ENCODE data around the gene NDUFA1.
"Not testable (repeated sequence)": the region's sequence is repeated elsewhere in the genome, so short reads cannot be mapped to it uniquely, and the experiment has no call there.

The NDUFA1 gene

DNA sequence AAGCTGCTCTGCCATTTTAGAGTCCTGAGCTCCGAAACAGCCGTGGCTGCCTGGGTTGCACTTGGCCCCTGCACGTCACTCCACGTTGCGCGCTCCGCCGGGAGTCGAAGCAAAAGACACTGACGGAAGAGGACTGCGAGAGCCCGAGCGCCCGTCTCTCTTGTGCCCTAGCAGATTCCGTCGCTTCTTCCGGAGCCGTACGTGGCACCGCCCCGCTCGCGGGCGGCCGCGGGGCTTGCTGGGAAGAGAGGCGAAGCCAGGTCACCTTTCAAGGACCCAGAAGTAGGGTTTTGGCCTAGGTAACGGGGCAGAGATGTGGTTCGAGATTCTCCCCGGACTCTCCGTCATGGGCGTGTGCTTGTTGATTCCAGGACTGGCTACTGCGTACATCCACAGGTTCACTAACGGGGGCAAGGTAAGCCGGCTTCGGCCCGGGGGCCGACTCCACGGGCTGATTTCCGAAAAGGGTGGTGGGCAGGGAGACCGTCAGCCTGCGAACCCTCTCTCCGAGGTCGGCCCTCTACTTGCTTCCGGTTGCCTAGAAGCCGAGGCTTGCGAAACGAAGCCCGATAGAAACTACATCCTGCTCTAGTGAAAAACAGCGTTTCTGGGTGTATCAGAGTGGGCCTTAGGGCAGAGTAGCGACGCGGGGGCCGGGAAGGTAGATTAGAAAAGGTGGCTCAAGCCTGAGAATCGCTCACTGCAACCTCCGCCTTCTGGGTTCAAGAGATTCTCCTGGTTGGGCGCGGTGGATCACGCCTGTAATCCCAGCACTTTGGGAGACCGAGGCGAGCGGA is at the start of gene NDUFA1, which contains the start of gene RNF113A:
NDUFA1 (plus strand) TSS at position 234 of the 797 bp plus-strand sequence; CDS start at position 314, 80 bp downstream.
RNF113A (minus strand) TSS at position 135 of the 797 bp plus-strand sequence; CDS start at position 15, 120 bp downstream.
- DNase-seq: peak; percentile 77

DNA sequence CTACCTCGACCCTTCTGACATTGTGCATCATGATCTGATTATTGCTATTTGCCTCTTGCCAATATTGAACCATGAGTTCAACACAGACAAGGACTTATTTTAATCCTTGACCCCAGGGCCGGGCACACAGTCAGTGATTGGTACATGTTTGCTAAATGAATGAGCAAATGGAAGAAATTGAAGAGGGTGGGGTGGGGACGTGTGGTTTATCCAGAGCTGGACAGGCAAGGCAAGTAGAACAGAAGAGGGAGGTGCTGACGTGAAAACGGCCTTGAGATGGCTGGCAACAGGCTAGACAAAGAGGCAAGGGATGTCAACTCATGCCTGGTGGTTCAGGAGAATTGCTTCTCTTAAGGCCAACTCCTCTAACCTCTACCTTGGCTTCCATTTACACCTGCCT is 47.4 kb upstream of the NDUFA1 start:
- not testable (repeated sequence) for DNase-seq

DNA sequence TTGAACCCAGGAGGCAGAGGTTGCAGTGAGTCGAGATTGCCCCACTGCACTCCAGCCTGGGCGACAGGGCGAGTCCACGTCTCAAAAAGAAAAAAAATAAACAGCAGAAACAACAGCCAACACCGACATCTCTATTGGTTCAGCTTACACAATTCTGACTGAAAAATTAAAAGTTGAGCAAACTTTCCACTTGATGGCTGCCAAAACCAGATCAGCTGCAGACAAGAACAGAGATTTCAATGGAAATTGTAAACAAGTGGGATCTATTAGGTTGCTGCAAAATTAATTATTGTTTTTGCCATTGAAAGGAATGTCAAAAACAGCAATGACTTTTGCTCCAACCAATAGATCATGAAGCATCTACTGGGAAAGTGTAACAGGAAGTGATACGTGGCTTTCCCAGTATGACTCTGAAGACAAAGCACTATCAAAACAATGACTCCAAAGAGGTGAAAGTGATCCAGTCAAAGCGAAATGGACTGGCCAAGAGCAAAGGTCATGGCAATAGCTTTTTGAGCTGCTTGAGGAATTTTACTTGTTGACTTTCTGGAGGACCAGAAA is 45.2 kb upstream of the NDUFA1 start:
- no peak for DNase-seq

DNA sequence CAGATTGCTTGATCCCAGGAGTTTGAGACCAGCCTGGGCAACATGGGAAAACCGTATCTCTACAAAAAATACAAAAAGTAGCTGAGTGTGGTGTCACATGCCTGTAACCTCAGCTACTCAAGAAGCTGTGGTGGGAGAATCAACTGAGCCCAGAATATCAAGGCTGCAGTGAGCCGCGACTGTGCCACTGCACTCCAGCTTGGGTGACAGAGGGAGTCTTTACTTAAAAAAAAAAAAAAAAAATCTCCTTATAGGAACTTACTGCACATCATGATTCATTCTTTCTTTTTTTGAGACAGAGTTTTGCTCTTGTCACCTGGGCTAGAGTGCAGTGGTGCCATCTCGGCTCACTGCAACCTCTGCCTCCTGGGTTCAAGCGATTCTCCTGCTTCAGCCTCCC is 43.2 kb upstream of the NDUFA1 start:
- DNase-seq: no peak

DNA sequence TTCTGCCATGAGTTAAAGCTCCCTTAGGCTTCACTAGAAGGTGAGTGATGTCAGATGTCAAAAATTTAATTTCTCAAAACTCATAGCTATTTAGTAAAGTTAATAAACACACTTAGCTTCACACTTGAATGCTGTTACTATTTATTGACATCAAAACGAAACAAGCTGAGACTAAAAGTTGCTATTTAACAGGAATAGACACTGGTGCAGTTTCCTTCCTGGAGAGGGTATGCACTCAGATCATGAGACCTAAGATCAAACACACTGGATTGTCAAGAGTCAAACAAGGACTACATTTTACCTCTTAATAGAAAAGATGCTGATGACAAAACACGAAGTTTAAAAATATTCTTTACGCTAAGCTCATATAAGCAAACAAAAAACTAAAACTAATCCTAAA is 37.7 kb upstream of the NDUFA1 start:
- no peak for DNase-seq

DNA sequence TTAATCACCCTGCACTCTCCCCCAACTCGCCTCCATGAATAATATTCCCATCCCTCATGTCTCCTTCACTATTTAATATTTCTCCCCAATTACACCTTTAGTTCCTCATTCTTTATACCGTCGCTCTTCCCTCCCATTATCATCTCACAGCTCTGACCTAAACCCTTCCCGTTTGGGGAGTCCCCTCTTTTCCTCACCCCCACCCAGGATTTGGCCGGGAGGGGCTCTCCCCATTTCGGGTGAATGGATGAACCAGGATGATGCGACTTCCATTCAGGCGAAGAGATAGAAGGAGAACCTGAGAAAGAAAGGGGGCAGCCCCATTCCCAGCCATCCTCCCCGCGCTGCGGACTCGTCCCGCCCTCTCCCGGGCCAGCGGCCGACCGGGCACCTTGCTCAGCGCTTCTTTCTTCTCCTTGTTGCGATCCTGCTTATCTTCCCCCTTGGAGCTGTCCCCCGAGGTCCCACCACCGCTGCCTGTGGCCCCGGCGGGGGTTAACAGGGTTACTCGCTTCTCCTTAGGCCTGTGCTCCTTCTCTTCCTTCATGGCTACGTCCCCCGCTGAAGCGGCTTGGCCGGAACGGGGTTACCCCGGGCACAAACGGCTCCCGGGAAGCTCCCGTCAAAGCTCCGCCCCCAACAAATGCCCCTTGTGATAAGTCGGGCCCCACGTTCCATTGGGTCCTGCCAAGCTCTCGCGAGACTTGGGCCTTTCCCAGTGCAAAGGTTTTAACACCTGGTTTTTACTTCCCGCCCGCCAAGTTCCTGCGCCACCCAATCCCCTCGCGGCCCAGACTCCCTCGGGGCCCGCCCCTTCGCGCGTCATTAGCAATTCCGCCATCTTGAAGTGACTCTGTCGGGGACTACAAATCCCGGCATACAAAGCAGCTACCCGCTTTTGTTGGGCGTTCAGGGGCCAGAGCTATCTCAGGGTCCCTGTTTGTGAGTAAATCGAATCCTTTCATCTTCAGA is 19.0 kb upstream of the NDUFA1 start, which contains the start of gene UPF3B:
UPF3B (minus strand) TSS at position 582 of the 972 bp plus-strand sequence; CDS start at position 547, 35 bp downstream.
- peak; percentile 97 for DNase-seq

DNA sequence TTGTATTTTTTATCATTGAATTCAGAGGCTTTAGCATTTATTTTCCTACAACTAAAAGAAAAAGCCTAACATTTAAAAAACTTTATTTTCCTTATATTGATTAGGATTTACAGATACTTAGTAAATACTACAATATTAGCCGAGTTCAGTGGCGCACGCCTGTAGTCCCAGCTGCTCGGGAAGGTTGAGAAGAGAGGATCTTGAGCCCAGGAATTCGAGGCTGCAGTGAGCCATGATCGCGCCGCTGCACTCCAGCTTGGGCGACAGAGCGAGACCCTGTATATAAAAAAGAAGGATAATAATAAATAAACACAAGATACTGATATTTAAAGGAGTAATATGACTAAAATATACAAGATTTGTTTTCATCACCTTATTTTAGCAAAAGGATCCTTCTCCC is 18.2 kb upstream of the NDUFA1 start:
- DNase-seq: no peak

DNA sequence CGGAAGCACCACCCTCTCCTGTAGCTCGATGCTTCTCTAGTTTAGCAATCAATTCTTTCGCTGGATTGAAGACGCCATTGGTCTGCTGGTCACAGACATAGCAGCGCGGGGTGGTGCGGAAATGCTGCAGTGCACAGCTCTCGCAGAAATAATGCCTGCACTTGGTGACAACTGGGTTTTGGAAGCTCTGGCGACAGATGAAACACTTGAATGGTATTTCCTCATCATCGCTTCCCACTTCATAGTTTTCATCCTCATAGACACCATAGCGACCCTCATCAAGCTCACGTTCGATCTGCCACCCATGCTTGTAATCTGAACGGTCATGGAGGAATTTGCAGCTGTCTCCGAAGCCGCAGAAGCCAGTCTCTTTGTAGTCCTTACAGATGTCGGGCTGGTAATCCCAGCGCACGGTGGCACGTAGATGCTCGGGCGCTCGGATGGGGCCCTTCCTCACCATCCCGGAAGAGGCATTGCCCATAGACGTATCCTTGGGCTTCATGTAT is 953 bp upstream of the NDUFA1 start:
- no peak for DNase-seq

DNA sequence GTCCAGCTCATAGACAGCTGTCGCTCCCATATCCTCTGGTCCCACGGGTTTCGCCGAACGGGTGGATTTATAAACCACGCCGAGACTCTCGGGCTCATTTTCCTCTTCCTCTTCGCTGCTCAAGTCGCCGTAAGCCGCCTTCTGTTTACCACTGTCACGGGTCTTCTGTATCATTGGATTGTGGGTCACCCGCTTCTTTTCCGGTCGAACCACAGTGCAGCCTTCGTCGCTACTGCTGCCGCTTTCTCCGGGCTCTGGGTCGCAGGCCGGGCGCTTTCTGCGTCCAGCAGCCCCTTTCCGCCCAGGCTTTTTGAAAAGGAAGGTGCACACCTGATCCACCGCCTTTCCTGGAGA is 410 bp upstream of the NDUFA1 start:
- no peak for DNase-seq

DNA sequence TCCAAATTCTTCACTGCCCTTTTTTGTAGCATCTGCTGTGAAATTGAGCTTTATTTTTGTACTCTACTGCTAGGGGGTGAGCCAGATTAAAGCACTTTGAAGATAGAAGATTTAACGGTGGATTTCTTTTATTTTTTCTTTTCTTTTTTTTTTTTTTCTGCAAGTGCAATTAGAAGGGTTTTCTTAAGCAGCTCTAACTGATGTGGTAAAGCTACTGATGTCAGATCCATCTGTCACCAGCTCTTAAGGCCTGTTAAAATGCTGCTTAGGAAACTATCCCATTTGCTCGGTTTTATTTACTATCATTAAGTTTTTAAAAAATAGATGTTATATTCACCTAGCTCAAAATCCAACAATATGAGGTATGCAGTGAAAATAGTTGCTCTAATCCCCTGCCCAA is 7.1 kb downstream of the NDUFA1 start:
- no peak for DNase-seq

DNA sequence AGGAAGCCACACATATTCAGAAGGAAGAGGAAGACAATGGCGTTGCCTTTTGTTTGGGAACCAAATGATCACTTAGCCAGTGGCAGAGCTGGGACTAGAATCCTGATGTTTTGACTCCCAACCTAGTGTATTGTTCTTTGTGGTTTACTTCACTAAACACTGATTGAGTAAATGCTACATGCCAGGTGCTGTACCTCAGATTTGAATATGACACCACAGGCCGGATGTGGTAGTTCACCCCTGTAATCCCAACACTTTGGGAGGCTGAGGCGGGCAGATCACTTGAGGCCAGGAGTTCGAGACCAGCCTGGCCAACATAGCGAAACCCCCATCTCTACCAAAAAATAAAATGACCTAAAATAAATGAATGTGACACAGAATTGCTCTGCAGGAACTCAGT is 8.4 kb downstream of the NDUFA1 start:
- no peak for DNase-seq

DNA sequence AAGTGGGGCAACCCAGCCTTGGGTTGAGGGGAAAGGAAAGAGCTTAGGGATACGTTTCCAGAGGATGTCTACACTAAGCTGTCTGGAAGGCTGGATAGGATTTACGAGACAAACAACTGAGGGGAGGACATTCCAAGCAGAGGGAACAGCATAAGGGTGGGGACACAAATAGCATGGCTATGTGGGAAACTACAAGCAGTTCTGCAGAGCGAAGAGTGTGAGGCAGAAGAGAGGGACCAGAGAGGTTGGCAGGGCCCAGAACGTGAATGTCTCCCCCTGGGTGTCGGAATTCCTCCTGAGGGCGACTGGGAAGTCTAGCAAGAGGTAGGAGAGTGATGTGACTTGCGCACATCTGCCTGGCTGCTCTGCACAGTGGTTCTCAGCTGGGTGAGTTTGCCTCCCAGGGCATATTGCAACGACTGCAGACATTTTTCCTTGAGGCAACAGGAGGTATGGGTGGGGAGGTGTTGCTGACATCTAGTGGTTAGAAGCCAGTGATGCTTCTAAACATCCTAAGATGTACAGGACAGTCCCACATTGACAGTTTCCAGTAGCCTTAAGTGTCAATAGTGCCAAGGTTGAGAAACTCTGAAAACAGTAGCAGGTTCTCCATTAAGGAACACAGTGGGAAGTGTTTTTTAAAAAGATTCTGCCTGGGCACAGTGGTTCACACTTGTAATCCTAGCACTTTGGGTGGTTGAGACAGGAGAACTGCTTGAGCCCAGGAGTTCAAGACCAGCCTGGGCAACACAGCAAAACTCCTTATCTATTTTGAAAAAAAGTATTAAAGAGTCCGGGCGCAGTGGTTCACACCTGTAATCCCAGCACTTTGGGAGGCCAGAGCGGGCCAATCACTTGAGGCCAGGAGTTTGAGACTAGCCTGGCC is 9.2 kb downstream of the NDUFA1 start:
- DNase-seq: peak; percentile 28

DNA sequence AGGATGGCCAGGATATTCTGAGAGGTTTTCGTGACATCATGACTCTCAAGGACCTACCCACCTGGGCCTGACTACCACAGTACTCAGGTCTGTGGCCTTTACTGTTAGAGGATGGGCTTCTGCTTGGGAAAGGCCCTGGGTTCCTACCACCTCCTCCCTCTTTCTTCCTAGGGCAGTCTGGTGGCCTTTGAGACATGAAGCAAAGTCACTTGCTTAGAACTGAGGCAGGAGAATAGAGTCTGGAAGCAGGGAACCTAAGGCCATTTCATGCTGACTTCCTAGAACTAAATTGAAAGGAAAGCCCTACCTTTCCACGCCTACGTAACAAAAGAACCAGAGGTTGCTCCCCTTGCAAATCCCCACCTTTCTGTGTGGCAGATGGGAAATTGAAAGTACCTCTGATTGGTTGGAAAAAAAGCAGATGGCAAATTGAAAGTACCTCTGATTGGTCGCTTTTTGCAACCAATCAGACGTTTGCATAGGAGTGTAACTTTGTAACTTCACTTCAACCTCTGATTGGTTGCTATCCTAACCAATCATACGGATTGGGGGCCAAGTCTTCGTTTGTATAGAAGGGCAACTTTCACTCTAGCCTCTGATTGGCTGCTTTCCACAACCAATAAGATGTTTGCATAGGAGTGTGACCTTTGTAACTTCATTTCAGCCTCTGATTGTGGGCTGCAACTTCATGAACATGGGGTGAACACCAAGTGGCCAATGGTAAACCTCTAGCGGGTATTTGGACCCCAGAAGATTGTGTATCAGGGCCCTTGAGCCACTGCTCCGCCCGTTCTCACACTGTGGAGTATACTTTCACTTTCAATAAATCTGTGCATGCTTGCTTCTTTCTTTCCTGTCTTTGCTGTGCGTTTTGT is 14.2 kb downstream of the NDUFA1 start:
- DNase-seq: no peak

DNA sequence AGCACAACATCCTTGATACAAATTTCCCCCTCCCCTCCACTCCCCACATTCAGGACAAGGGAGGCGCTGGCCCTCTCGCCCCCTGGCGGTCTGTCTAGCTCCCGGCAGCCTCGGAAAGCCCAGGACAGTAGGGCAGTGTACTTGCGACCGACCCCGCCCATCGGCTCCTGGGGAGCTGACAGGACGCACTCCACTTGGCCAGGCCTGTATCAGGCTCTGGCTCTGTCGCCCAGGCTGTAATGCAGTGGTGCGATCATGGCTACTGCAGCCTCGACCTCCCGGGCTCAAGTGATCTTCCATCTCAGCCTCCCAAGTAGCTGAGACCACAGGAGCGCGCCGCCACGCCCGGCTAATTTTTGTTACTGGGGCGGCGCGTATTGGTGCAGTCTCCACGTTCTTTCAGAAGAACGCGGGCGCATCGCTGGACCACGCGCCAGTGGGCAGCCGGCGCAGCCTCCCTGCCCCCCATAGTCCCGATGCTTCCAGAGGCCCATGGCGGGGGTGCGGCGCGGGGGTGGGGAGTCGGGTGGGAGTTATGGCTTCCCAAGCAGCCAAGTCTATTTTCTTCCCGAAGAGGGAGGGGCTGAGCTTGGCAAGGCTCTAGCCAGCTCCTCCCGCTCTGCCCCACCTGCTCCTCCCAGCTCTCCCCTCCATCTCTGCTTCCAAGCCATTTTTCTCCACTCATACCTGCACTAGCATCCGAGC is 16.2 kb downstream of the NDUFA1 start:
- peak; percentile 10 for DNase-seq

DNA sequence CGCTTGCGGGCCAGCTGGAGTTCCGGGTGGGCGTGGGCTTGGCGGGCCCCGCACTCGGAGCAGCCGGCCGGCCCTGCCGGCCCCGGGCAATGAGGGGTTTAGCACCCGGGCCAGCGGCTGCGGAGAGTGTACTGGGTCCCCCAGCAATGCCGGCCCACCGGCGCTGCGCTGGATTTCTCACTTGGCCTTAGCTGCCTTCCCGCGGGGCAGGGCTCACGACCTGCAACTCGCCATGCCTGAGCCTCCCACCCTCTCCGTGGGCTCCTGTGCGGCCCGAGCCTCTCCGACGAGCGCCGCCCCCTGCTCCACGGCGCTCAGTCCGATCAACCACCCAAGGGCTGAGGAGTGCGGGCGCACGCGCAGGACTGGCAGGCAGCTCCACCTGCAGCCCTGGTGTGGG is 19.0 kb downstream of the NDUFA1 start:
- not testable (repeated sequence) for DNase-seq

DNA sequence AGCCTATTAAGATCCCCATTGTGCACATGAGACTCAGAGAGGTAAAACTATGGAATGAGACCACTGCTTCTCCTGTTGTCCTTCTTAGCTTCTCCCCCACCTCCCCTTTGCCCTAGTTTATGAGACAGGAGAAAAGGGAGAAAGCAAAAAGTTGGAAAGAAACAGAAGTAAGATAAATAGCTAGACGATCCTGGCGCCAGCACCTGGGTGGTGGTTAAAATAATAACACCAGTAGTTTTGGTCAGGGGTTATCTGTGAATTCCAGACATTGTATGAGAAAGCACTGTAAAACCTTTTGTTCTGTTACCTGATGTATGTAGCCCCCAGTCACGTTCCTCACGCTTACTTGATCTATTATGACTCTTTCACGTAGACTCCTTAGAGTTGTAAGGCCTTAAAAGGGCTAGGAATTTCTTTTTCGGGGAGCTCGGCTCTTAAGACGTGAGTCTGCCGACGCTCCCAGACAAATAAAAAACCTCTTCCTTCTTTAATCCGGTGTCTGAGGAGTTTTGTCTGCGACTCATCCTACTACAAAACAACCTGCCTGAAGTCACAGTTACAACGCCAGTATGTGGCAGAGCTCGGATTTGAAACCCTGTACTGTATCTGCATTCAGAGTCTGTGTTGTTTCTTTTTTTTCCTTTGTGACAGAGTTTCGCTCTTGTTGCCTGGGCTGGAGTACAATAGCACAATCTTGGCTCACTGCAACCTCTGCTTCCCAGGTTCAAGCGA is 20.5 kb downstream of the NDUFA1 start:
- DNase-seq: not testable (repeated sequence)

DNA sequence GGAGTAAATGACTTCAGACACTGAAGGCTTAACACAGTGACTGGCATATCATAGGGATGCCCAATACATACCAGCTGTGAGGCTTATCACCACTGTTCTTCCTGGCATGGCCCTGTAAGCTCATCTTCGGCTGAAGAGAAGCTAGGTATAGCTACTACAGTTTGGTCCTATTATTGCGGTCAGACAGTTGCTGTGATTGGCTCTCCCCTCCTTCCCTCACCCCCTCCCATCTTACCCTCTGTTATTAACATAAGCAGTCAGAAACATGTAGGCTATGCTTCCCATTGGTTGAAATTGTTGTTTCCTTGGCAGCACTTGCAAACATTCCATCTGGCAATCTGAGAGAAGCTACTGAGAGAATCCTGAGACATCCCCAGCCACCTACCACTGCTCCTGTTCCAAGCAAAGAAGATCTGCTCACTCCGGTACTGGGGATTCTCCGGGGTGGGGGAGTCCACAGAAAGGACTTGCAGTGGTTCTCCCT is 24.3 kb downstream of the NDUFA1 start, which contains the start of gene AKAP14:
AKAP14 (plus strand) TSS at position 51 of the 484 bp plus-strand sequence. CDS start 7,331 bp downstream, outside the sequence.
- no peak for DNase-seq

DNA sequence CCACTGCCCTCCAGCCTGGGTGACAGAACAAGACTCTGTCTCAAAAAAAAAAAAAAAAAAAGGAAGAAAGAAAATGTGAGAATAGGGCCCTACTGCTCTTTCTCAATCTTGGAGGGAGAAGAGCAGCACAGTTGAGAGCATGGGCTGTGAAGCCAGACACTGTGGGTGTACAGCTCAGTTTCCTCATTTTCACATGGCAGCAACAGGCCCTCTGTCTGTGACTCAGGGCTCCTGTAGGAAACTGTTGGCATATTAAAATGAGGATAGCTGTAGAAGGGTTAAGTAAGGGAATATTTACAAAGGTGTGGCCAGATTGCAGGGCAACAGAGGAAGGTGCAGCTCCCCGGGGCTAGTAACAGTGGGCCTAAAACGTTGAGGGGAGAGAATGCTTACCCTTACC is 27.5 kb downstream of the NDUFA1 start:
- no peak for DNase-seq

DNA sequence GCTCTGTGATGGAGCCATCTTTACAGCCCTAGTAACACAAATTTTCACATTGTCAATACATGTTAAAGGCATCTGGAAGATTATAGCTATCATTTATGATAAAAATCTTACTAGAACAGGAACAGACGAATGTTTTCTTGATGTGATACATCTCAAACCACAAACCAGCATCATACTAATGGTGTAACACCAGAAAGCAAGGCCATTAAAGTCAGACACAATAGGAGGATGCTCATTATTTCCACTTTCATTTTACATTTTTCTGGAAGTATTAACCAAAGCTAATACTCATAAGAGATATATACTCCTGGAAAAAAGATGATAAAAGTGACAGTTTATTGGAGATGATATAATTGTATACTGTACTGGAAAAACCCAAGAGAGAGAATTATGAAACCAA is 29.3 kb downstream of the NDUFA1 start:
- no peak for DNase-seq
